ENCODE data around the gene PDIA2.

GRCh38 chr16:280552-280951, 2.4 kb upstream of the PDIA2 start, which contains the start of gene ARHGDIG:
- TF ChIP-seq CTCF (IDR thresholded peaks at IDR 0.05): no peak
- TF ChIP-seq ZFX (IDR thresholded peaks at IDR 0.05; ENCODE audit: borderline replicate concordance): no peak

All from 22Rv1 (cell line).